Measurements from ENCODE around the gene MUSK.

The MUSK gene

DNA sequence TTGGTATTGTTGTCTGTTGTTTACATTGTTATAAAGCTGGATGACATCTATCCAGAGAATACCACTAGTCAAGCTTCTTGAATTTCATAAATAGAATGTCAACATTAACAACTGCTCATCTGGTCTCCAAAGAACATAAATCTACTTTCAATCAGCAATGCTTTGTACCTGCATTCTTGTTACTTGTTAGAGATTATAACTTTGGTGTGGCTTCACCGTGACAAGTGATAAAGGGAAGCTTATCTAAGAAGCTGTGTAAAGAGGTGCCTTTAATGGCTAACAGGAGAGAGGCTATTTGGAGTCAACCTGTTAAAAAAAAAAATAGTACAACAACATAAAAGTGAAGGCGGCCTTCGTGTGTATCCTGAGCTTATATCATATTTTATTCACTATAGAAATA lies 41.8 kb downstream of the MUSK start:
- TF ChIP-seq, protein P1, sequence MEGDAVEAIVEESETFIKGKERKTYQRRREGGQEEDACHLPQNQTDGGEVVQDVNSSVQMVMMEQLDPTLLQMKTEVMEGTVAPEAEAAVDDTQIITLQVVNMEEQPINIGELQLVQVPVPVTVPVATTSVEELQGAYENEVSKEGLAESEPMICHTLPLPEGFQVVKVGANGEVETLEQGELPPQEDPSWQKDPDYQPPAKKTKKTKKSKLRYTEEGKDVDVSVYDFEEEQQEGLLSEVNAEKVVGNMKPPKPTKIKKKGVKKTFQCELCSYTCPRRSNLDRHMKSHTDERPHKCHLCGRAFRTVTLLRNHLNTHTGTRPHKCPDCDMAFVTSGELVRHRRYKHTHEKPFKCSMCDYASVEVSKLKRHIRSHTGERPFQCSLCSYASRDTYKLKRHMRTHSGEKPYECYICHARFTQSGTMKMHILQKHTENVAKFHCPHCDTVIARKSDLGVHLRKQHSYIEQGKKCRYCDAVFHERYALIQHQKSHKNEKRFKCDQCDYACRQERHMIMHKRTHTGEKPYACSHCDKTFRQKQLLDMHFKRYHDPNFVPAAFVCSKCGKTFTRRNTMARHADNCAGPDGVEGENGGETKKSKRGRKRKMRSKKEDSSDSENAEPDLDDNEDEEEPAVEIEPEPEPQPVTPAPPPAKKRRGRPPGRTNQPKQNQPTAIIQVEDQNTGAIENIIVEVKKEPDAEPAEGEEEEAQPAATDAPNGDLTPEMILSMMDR (IDR thresholded peaks at IDR 0.05; ENCODE audit: low read depth, low read length), result no peak
- DNase-seq (ENCODE audit: low read depth, low spot score), result no peak
- H3K4me3 ChIP-seq (ENCODE audit: low read depth, low read length), result no peak overlapping the region
- in situ Hi-C loops (cut with HindIII; ENCODE audit: low sequenced_read_pairs), result no loop called here

DNA sequence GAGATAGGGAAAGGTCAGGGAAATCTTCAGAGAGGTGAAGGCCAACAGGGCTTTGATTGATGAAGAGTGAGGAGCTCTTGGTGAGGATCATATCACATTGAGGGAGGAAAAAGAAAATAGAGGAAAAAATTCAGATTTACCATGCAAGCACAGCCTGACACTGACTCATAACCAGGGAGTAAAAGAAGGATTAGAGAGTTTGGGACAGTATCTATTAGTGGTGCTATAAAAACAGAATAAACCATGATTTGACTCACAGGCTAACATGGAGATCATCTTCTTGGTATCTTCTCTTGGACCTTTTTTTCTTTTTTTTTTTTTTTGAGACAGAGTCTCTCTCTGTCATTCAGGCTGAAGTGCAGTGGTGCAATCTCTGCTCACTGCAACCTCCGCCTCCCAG lies 44.4 kb downstream of the MUSK start:
- TF ChIP-seq, protein P1 (IDR thresholded peaks at IDR 0.05; ENCODE audit: low read depth, low read length), result no peak
- in situ Hi-C loops (cut with HindIII; ENCODE audit: low sequenced_read_pairs), result no loop called here
- H3K4me3 ChIP-seq (ENCODE audit: low read depth, low read length), result no peak overlapping the region
- DNase-seq (ENCODE audit: low read depth, low spot score), result no peak

DNA sequence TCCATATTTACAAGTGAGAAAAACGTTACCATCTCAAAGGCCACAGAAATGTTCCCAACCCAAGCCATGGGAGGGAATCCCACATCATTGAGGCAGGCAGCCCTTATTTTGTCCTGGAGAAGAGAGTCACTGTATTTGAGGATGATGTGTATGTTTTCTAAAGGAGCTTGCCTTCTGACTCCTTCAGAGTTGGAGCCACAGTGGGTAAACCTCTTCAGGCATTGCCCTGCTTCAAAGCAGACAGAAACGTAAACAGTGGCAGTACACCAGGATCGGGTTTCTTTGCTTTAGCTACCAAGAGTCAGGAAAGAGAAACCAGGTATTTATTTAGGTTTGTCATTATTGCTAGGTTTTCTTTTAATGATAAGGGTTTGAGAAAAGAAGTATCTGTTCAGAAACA lies 45.7 kb downstream of the MUSK start:
- peak; percentile 42 for DNase-seq (ENCODE audit: low read depth, low spot score)
- no peak overlapping the region for H3K4me3 ChIP-seq (ENCODE audit: low read depth, low read length)
- TF ChIP-seq, protein P1 (IDR thresholded peaks at IDR 0.05; ENCODE audit: low read depth, low read length), result no peak
- in situ Hi-C loops (cut with HindIII; ENCODE audit: low sequenced_read_pairs), result no loop called here

DNA sequence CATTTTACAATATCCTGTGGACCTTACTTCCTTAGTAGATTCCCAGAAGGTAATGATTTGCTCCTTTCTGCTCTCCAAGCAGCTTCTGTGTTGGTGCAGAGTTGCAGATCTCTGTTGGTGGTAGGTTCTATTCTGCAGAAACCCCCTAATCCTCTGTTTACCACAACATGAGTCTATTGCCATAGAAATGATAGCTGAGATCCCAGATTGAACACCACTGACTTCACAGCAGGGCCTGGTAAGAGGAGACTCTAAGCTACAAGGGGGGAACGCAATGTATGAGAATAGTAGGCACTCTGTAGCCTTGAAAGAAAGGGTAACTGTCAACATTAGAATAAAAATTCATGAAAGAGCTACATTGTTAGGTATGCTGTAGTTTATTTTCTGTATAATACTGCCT lies 59.5 kb downstream of the MUSK start:
- peak; percentile 29 for DNase-seq (ENCODE audit: low read depth, low spot score)
- in situ Hi-C loops (cut with HindIII; ENCODE audit: low sequenced_read_pairs), result no loop called here
- no peak overlapping the region for H3K4me3 ChIP-seq (ENCODE audit: low read depth, low read length)
- TF ChIP-seq, protein P1 (IDR thresholded peaks at IDR 0.05; ENCODE audit: low read depth, low read length), result no peak

DNA sequence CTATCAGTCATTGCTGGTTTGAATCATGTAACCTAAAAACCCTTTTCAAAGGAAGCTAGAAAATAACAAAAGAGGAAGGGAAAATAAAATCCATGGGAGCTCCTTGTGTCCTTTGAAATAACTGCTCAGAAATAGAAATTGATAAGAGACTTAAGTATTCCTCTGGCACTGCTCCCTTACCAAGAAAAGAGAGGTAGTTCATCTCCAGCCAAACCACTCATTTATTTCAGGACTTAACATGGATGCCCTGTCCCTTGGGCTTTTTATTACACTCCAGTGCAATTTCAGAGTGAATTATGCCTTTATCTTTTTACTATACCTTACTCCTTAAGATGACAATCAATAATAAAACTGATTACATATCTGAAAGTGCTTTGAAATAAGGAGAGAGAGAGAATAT lies 61.0 kb downstream of the MUSK start:
- no peak for DNase-seq (ENCODE audit: low read depth, low spot score)
- in situ Hi-C loops (cut with HindIII; ENCODE audit: low sequenced_read_pairs), result no loop called here
- no peak overlapping the region for H3K4me3 ChIP-seq (ENCODE audit: low read depth, low read length)
- TF ChIP-seq, protein P1 (IDR thresholded peaks at IDR 0.05; ENCODE audit: low read depth, low read length), result no peak

DNA sequence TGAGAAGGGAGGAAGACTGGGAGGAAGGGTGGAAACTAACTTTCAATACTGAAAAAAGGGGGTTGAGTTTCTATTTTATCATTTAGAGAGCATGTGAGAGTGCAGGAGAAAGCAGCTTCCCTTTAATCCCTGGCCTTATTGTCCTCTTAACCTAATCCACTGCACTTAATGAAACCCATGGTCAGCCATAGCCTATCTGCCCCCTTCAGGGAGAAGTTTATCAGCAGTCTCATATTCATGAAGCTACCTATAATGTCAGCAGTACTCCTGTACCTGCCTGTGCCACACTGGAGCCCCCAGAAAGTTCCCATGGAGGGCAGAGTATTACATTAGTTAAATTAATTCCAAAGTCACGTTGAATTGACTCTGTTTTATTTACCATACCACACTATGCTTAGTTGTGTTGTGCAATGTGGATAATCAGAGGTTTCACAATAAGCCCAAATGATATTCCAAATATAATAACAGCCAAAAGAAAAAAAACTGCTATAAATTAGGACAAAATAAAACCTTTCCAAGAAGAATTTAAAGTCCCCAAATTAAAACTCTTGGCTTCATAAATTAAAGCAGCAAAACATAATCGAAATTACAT lies 62.9 kb downstream of the MUSK start:
- H3K4me3 ChIP-seq (ENCODE audit: low read depth, low read length), result no peak overlapping the region
- TF ChIP-seq, protein P1 (IDR thresholded peaks at IDR 0.05; ENCODE audit: low read depth, low read length), result no peak
- in situ Hi-C loops (cut with HindIII; ENCODE audit: low sequenced_read_pairs), result no loop called here
- DNase-seq (ENCODE audit: low read depth, low spot score), result no peak

DNA sequence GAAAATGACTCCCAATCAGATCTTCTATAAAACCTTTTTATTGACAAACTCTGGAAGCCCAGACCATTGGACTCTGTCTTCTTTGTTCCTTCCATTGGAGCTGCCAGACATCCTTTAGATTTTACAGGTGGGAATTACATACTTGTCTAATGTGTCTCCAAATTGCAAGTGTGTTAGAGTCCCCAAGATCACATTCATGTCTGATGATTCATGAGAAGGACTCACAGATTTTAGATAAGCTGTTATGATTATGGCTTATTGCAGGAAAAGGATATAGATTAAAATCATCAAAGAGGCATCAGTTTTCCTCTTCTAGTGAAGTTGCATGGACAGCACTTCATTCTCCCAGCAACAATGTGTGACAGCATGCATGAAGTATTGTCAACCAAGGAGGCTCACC lies 70.4 kb downstream of the MUSK start:
- TF ChIP-seq, protein P1 (IDR thresholded peaks at IDR 0.05; ENCODE audit: low read depth, low read length), result no peak
- no peak overlapping the region for H3K4me3 ChIP-seq (ENCODE audit: low read depth, low read length)
- in situ Hi-C loops (cut with HindIII; ENCODE audit: low sequenced_read_pairs), result no loop called here
- DNase-seq (ENCODE audit: low read depth, low spot score), result no peak

All from astrocyte of the spinal cord (primary cell).